ENCODE measurements around the gene SEMA3C.

DNA sequence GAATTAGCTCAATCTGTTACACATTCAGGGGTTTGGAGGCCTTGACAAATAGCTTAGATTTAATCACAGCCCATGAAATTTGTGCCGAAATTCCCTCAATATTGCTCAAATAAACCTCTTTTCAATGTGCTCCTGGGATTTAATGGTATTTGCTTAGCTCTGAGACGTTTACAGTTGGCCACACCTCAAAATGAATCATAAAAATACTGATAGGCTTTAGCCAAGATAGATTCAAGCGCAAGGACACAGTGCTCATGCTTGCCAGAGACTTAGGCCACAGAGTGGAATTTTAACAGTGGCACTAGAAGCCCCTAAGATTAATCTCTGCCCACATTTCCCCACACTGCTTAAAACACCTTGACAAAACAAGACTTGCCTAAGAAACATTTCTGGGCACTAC is 2.3 kb upstream of the SEMA3C start:
- no peak for TF ChIP-seq POLR2AphosphoS5 (IDR thresholded peaks at IDR 0.05; ENCODE audit: insufficient read depth in 1 of 2, low read depth in 1 of 2)
- TF ChIP-seq, protein P1, sequence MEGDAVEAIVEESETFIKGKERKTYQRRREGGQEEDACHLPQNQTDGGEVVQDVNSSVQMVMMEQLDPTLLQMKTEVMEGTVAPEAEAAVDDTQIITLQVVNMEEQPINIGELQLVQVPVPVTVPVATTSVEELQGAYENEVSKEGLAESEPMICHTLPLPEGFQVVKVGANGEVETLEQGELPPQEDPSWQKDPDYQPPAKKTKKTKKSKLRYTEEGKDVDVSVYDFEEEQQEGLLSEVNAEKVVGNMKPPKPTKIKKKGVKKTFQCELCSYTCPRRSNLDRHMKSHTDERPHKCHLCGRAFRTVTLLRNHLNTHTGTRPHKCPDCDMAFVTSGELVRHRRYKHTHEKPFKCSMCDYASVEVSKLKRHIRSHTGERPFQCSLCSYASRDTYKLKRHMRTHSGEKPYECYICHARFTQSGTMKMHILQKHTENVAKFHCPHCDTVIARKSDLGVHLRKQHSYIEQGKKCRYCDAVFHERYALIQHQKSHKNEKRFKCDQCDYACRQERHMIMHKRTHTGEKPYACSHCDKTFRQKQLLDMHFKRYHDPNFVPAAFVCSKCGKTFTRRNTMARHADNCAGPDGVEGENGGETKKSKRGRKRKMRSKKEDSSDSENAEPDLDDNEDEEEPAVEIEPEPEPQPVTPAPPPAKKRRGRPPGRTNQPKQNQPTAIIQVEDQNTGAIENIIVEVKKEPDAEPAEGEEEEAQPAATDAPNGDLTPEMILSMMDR (IDR thresholded peaks at IDR 0.05), result no peak
